ENCODE data around the gene TBC1D5.
"Not testable (repeated sequence)": the region's sequence is repeated elsewhere in the genome, so short reads cannot be mapped to it uniquely, and the experiment has no call there.

The TBC1D5 gene

DNA sequence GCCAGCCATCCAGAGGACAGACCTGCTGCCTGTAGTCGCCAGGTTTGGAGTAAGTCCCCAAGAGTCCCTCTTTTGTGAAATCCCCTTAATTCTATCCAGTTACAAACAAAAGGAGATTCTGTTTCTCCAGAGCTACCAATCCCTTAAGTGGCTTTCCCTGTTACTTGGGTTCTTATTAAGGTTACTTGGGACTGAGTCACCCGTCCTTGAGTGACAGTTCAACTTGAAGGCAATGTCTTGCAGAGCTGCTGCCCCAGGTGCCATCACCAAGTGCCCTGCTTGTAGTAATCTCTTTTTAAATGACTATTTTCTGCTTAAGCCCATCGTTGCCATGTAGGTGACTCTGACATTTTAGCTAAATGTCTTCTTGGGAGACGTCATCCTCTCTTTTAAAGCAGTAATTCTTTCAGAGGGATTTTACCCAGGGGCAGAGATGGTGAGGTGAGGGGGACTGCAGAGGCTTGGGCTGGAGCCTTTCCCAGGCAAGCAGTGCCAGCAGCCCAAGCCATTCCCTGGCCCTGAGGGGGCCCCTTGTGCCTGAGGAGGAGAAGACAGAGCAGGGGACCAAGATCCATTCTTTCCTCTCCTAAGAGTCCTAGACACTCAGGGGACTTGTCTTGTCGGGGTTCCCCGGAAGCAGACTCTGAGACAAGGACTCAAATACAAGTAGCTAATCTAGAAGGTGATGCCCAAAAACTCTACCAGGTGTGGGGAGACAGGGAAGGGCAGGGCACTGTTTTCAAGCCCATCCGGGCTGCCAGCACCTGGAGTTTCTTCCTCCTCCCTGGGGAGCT lies 604.0 kb downstream of the TBC1D5 start:
- DNase-seq (ENCODE audit: low read depth in 3 of 3), result no peak

- no peak for DNase-seq (ENCODE audit: low read depth in 3 of 3)
Measured at GRCh38 chr3:17137321-17137826, 605.1 kb downstream of the TBC1D5 start.

DNA sequence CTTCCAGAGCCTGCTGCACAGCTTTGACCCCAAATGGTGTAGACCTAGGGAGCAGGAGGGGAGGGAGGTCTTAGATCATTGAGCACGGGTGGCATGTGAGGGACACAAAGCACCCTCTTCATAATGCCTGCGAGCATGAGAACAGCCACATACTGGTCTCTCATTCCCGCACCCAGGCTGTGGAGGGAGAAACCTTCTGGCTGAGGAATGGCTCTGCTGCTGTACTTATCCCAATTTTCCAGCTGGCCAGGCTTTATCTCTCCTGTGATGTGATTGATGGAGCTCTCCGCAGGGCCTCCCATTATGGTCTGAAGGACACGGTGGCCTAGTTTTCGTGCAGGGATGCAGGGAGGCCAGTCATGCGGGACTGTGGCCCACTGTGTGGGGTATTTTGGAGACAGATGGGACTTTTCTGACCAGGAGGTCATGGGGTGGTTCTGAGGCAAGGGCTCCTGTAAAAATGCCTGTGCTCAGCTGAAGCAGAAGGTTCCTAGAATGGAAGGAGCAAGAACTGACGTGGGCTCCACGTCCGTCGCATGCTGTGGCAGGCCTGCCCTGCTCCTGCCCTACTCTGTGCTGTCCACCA lies 606.2 kb downstream of the TBC1D5 start:
- no peak for DNase-seq (ENCODE audit: low read depth in 3 of 3)

GRCh38 chr3:17135696-17136095 lies 606.7 kb downstream of the TBC1D5 start:
- no peak for DNase-seq (ENCODE audit: low read depth in 3 of 3)

- no peak for DNase-seq (ENCODE audit: low read depth in 3 of 3)
Measured at GRCh38 chr3:17133632-17134545, 608.5 kb downstream of the TBC1D5 start.

DNA sequence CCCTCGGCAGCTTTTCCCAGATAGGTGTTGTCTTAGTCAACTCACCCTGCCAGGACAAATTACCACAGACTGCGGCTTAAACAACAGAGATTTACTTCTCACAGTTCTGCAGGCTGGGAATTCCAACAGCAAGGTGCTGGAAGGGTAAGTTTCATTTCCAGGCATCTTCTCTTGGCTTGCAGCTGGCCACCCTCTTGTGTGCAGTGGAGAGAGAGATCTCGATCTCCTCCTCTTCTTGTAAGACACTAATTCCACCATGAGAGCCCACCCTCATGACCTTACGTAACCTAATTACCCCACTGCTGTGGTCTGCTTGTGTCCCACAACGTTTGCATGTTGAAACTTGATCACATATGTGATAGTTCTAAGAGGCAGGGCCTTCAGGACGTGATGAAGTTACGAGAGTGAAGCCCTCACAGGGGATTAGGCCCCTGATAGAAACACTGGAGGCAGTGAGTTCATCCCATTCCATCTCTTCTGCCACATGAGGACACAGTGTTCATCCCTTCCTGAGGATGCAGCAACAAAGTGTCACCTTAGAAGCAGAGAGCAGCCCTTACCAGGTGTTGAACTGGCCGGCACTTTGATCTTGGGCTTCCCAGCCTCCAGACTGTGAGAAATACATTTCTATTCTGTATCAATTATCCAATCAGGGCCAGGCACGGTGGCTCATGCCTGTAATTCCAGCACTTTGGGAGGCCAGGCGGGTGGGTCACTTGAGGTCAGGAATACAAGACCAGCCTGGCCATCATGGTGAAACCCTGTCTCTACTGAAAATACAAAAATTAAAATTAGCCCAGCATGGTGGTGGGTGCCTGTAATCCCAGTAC lies 609.9 kb downstream of the TBC1D5 start:
- DNase-seq (ENCODE audit: low read depth in 3 of 3), result no peak

DNA sequence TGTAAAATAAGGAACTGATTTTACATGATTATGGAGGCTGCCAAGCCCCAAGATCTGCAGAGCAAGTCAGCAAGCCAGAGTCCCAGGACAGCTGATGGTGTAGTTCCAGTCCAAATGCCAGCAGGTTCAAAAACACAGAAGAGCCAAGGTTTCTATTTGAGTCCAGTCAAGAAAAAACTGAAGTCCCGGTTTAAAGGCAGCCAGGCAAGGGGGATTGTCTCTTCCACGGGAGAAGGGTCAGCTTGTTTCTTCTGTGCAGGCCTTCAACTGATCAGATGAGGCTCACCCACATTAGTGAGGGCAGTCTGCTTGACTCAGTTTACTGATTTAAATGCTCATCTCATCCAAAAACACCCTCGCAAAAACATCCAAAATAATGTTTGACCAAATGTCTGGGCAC lies 611.5 kb downstream of the TBC1D5 start:
- no peak for DNase-seq (ENCODE audit: low read depth in 3 of 3)

DNA sequence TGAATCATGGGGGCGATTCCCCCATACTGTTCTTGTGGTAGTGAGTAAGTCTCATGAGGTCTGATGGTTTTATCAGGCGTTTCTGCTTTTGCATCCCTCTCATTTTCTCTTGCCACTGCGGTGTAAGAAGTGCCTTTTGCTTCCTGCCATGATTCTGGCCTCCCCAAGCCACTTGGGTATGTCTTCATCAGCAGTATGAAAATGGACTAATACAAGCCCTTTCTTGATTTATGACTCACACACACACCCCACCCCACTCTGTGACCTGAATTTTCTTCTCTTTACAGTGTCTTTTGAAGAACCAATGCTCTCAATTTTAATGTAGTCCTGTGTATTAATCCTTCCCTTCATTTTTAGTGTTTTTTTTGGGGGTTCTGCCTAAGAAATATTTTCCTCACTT lies 612.9 kb downstream of the TBC1D5 start:
- DNase-seq (ENCODE audit: low read depth in 3 of 3), result no peak

DNA sequence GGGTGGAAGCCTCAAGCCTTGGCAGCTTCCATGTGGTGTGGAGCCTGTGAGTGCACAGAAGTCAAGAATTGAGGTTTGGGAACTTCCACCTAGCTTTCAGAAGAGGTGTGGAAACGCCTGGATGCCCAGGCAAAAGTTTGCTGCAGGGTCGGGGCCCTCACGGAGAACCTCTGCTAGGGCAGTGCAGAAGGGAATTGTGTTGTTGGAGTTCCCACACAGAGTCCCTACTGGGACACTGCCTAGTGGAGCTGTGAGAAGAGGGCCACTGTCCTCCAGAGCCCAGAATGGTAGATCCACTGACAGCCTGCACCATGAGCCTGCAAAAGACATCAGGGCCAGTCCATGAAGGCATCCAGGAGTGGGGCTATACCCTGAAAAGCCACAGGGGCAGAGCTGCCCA lies 613.8 kb downstream of the TBC1D5 start:
- DNase-seq (ENCODE audit: low read depth in 3 of 3), result not testable (repeated sequence)

DNA sequence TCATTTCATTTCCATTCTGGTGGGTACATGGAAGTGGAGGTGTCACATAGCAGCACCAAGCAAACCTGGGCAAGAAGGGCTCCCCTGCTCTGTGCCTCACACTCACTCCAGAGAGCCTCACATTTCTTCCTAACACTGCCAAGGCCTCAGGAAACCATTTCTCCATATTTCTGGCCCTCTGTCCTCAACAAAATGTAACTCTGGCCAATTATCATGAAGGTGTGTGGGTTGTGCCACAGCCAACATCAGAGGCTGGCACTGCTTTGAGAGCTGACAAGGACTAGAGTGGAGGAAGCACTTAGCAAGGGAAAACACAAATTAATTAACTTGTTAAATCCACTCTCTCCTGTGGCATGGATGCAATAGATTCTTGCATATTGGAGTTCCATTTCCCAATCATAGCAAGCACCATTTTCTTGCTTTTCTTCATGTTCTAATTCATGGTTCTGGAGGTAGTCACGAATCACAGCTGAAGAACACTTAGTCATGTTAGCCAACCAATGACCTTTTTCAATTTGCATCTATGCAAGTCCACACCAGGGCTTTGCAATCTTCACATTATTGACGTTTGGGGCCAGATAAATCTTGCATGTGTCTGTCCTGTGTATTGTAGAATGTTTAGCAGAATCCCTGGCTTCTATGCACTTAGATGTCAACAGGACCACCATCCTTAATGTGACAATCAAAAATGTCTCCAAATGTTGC lies 616.5 kb downstream of the TBC1D5 start:
- DNase-seq (ENCODE audit: low read depth in 3 of 3), result no peak

DNA sequence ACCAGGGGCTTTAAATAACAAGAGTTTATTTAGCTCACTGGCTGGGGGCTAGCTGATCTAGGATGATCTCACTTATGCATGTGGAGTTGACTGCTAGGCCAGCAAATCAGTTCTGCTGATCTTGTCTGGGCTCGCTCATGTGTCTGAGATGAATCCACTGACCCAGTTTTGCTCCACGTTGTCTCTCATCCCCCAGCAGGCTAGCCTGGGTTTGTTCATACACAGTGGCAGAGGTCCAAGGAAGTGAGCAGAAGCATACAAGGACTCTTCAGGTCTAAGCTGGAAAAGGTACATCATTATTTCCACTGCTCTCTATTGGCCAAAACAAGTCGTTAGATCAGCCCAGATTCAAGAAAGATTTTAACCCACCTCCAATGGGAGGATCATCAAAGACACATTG lies 619.7 kb downstream of the TBC1D5 start:
- DNase-seq (ENCODE audit: low read depth in 3 of 3), result no peak

GRCh38 chr3:17121336-17121735 lies 621.1 kb downstream of the TBC1D5 start:
- DNase-seq (ENCODE audit: low read depth in 3 of 3), result no peak

GRCh38 chr3:17120115-17120514 lies 622.3 kb downstream of the TBC1D5 start:
- no peak for DNase-seq (ENCODE audit: low read depth in 3 of 3)

- no peak for DNase-seq (ENCODE audit: low read depth in 3 of 3)
Measured at GRCh38 chr3:17119201-17120072, 623.0 kb downstream of the TBC1D5 start.

GRCh38 chr3:17118771-17119170 lies 623.7 kb downstream of the TBC1D5 start:
- DNase-seq (ENCODE audit: low read depth in 3 of 3), result no peak

- DNase-seq (ENCODE audit: low read depth in 3 of 3), result no peak
Measured at GRCh38 chr3:17116007-17116600, 626.3 kb downstream of the TBC1D5 start.

DNA sequence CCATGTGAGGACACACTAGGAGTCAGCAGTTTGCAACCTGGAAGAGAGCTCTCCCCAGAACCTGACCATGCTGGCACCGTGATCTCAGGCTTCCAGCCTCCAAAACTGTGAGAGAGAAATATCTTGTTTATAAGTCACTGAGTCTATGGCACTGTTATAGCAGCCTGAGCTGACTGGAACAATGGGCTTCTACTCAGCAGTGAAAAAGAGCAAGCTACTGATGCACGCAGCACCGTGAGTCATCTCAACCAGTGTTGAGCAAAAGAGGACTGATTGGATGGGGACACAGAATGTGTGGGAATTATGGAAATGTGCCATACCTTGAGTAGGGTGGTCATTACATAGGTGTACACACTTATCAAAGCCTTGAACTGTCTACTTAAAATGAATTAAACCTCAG lies 627.2 kb downstream of the TBC1D5 start:
- DNase-seq (ENCODE audit: low read depth in 3 of 3), result no peak

GRCh38 chr3:17111586-17111985 lies 630.8 kb downstream of the TBC1D5 start:
- no peak for DNase-seq (ENCODE audit: low read depth in 3 of 3)

DNA sequence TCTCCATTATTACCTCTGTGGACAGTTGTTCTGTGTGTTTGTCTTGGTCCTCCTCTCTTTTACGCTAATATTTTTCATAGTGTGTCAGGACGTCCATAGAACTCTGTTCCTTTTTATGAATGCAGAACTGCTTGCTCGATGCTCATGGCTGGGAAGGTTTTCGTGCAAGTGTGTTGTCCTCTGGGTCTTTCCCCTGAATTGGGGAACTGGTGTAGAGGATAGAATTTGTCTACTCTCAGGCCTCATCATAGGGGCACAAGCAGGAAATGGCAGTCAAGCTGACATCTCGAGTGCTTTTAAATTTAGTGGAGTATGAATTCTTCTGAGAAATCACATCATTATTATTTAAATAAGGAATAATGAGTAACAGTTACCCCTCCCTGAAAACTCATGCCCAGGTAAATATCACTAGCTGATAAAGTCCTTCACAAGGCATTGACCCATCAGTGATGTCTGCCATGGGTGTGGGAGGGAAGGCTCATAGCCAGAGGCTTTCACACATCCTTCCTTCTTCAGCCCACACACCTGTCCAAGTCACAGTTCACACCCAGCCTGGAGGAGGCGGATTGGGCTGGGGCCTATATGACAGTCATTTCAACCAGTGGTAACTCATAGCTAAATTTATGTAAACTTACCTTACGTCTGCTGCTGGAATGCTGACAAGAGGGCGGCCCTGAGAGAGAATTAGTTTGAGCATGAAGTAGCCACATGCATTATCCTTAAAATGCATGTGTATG lies 631.6 kb downstream of the TBC1D5 start:
- no peak for DNase-seq (ENCODE audit: low read depth in 3 of 3)

Measured in stimulated activated CD4-positive, alpha-beta T cell treated with anti-CD3 and anti-CD28 coated beads, TNF-alpha, amount 100 ng/mL, for 4 hours (primary cell).